ENCODE data around the gene CRACR2B.

The CRACR2B gene

DNA sequence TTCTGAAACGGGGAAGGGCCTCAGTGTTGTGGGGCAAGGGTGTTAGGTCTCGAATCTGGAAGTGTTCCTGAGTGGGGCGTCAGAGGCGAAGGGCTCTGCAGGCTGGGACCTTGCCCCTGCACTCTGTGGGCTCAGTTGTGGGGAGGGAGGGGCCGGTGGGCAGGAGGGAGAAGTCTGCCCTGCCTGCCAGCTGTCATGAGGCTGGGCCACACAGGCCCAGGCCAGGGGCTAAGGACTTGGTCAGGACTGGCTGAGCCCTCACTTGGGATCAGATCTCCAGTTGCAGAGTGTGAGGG lies at the start of gene CRACR2B:
Gene CRACR2B, plus strand, starts transcription at position 23 of the 296 bp plus-strand sequence. CDS start 689 bp downstream, outside the sequence.
- no peak for DNase-seq

DNA sequence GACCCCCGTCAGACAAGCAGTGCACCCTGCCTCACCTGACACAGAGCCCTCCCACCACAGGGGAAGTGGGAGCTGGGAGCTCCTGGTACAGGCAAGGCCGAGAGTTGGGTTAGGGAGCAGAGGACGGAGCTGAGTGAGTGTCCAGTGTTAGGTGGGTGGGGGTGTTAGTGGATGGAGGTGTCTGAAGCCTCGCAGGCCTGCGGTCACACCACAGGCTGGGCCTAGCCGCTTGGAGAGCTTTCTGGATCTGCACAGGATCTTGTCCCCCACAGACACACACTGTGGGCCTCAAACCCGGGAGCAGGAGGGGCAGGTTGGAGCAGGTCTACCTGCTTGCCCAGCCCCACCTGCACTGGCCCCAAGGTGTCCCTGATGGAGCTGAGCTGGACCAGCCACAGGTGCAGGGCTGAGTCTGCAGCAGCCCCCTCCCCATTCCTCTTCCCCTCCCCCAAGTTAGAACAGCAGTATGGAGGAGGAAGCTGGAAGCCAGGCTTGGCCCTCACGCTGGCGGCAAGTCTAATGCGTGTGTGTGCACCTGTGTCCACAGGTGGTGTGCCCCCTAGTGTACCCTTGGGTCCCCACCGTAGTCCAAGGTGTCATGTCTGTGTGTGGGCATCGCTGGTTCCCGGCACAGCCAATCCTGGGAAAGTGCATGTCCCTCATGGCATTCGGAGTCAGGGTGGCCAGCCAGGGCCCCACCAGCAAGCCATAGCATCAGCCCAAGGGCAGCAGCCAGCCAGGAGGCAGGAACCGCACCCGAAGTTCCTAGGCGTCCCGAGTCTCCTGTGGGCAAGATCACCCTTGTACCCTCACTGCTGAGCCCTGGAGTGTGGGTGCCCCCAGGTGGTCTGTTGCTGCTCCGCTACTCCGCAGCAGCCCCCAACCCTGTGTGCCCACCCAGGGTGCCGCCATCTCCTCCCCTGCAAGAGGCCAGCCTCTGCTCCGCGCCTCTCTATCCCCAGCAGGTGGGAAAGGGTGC lies 48.5 kb upstream of the CRACR2B start:
- no peak for DNase-seq

DNA sequence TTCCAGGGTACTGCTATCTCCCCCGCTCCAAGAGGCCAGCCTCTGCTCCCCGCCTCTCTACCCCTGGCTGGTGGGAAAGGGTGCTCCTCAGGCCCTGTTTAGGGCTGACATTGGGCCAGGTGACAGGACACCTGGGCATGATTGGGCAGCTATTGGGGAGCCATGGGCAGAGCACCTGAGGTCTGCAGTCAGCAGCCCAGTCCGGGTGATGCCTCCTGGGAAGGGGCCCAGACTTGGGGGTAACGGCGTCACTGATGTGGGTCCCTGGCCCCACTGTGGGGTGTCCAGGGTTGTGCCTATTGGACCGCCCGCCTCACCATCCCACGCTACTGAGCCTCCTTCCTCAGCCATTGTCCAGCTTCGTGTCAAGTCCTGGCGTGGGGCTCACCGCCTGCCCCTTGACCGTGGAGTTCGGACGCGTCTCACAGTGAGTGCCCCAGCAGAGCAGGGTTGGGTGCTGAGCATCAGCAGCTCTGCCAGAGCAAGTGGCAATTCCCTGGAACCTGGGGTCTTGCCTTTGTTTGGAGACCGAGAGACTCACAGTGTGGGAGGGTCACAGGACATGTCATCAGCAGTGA lies 47.7 kb upstream of the CRACR2B start:
- no peak for DNase-seq

DNA sequence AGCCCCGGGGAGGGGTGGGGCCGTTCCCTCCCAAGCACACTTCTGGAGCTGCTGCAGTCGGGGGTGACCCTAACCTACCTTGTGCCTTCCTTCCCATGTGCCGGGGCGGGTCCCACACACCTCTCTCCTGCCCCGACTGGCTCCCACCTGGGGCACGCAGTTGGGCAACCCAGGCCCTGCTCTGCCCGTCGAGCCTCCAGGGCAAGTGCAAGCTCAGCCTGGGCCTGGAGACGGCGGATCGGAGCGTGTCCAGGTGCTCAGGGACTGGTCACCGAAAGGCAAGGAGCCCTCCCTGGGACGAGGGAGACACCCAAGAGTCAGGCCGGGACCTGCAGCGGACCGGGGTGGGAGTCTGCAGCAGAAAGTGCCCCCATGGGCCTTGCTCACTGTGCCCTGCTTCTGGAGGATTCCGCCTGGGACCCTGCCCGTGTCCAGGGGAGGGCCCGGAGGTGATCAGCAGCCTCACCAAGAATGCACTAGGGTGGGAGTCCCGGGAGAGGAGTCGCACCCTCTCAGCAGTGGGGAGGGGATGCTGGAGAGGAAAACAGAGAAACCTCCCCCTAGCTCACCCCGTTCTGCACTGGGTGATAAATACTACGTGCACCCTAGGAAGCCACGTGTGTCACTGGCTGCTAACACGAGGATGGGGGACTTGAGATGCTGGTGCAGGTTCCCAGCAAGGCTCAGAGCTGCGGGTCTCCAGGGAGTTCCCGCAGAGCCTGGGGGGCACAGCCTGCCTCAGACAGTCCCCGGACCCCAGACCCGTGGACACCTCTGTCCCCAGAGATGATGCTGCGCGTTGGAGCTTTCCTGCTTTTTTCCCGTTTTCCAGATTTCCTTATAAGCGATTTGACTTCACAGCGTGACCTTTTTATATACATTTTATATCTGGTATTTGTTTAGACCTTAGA lies 45.2 kb upstream of the CRACR2B start:
- no peak for DNase-seq

DNA sequence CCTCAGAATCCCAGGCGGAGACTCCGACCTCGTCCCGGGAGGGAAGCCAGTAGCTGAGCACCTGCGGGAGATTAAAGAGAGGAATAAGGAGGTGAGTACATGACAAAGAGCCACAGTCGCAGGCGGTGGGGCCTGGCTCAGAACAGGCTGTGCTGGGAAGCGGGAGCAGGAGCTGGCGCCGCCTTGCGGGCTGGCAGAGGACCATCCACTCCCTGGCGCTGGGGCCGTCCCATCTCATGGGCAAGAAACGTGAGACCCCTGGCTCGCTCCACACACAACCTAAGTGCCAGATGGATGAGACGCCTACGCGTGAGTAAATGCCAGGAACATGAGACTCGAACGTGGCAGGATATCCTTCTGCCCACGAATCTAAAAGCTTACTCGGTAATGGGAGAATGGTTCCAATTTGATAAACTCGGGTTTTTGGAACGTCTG lies 44.1 kb upstream of the CRACR2B start:
- DNase-seq, result peak; percentile 90

DNA sequence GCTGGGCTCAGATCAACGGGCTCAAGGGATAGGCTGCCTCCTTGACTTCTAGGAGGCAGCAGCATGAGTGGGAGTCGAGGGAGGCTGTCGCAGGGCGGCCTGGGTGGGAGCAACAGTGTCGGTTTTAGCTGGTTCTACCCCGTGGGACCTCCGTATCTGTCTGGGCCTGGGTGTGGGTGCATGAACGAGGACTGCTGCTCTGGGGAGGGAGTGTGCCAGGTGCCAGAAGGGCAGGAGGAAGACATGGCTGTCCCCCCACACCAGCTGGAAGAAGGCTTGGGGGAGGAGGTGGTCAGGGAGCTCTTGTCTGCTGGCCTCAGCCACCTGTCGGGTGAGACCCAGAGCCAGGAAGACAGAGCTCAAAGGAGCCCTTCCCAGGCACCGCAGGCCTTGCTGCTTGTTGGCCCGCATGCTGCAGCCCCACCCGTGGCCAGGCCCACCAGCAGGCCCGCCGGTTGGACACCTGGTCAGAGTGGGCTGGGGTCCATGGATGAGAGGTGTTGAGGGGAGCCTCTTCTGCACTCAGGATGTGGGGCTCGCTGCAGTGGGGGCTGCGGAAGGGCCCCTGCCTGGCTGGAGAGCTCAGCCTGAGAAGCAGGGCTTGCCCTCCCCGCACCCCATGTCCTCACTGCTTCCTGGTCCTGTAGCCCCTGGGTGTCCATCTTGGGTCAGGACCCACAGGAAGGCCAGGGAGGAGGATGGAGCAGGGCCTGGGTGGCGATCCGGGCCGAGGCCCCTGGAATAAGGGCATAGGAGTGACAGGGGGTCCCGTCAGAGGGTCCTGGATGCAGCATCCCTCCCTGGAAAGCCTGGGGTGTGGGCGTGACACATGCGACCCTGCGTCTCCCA lies 41.3 kb upstream of the CRACR2B start:
- DNase-seq, result no peak

DNA sequence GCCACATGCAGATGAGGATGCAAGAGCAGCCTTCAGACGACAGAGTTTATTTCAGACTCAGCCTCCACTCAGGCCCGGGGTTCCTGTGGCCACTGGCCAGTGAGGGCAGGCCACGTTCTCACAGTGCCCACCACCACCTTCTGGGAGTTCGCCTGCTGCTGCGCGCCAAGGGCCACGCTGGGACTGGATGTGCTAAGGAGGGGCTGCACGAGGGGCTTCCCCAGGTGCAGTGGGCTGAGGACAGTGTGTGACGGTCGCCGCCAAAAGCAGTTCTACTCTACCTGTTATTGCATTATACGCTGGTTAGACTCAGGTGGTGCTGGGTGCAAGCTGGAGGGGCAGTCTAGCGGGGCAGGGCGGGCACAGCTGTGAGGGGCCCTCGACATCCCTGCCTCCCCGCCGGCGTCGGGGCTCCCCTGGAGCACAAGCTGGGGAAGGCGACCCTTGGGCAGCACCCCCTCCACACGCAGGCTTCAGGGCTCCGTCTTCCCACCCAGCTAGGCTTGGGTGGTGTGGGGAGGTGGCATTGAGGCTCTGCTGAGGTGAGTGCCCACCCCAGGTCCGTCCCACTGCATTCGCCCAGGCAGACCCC lies 40.5 kb upstream of the CRACR2B start:
- DNase-seq, result no peak

DNA sequence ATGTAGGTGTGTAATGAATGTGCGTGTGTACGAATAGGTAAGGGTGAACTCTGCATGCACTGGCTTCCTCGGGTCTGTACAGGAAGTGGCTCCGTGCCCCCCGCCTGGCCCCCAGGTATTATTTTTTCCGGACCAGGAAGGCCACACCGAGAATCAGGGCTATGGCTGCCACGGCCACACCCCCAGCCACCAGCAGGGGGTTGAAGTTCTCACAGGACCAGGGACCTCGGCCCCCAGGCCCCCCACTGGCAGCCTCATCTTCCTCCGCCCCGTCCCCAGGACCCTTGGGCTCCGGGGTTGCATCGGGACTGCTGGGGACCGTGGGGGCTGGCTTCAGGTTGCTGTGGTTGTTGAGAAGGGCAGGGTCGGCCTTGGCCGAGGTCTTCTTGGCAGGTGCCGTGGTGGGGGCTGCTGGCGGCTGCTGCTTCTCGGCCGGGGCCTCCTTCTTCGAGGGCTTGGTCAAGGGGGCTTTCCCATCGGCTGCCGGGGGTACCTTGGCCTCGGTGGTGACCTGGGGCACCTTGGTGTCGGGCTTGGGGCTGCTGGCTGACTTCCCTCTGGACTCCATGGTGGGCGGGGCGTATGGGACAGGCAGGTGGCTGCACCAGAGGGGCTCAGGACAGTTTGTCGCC lies 39.6 kb upstream of the CRACR2B start:
- no peak for DNase-seq

DNA sequence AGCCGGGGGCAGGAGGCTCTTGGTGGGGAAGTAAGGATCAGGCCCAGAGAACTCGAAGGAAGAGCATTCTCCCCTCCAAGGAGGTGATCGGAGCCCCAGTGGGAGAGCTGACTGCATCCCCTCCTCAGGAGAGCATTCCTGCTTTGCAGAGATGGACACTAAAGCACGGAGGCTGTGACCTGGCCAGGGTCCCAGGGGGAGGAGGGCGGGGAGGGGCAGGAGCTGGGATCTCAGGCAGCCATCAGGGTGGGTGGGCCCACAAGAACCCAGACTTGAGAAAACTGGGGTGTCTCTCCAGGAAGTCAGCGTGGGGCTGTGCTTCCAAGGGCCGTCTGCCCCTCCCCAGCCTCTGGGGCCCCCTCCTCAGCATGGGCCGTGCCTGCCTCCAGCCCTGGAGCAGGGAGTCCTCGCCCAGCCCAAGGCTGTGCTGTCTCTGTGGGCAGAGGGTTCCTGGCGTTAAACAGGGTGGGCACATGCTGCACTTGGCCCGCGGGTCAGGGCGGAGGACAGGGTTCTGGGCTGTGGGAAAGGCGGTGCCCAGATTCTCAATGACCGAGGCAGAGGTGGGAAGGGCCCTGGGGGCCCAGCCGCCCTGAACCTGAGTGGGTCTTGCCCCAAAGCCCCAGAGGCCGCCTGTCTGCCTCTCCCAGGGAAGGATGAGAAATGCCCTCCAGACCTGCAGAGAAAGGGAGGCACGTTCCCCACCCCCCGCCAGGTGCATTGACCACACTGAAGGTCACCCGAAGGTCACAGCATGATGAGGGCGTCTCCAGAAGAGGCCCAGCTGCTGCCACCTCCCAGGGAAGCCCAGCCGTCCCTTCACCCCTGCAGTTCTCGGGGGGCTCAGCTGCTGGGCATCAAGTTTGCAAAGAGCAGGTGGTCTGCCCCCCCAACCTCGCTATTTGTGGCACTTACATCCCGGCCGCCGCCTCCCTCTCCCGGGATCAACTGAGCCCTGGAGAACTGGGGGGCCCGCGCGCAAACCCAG lies 38.5 kb upstream of the CRACR2B start:
- DNase-seq, result no peak

DNA sequence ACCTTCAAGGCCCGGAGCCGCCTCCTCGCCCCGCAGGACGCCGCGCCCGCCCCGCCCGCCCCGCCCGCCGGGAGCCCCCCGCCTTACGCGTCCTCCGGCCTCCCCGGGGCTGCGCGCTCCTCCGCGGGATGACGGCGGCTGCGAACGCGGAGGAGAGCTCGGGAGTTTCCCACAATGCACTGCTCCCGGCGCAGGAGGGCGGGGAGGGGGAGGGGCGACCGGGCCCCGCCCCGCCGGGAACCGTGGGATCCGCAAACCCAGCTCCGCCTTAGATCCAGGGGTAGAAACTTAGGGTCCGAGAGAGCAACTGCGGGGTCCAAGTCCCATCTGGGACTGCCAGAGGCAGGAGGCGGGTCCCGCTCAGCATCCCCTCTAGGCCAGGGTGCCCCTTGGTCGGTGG lies 37.8 kb upstream of the CRACR2B start, which contains the start of gene CEND1:
Gene CEND1, minus strand, starts transcription at position 148 of the 400 bp plus-strand sequence. CDS start 1,514 bp downstream, outside the sequence.
- no peak for DNase-seq

DNA sequence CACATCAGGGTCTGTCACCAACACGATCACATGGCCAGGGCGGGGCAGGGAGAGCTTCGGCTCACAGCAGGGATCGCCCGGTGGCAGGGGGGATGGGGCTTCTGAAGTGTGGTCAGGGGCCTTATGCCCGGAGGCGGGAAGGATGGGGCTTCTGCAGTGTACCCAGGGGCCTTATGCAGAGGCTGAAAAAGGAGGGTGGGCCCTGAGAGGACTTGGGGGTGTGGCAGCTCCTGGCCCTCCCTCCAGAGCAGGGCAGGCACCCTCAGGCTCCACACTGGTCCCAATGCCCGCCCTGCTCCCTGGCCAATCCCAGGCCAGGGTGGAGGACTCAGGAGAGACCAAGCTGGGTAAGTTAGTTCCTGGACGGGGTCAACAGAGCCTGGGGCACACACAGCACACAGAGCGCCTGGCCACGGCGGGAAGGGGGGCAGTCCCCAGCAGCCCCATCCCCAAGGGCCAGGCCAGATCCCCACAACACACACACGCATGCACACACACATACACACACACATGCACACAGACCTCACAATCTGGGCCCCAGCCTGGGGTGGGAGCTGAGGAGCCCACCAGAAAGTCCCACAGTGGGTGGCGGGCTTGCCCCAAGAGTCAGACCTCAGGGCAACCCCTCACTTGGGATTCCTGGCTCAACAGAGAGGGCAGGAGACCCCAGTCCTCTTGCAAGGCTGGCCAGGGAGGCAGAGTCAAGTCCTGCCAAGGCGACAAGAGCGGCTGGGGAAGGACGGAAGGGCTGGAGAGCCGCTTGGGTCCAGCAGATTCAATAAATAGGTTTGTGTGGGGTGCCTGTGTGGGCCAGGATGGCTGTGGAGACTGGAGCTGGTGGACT lies 36.8 kb upstream of the CRACR2B start:
- no peak for DNase-seq

DNA sequence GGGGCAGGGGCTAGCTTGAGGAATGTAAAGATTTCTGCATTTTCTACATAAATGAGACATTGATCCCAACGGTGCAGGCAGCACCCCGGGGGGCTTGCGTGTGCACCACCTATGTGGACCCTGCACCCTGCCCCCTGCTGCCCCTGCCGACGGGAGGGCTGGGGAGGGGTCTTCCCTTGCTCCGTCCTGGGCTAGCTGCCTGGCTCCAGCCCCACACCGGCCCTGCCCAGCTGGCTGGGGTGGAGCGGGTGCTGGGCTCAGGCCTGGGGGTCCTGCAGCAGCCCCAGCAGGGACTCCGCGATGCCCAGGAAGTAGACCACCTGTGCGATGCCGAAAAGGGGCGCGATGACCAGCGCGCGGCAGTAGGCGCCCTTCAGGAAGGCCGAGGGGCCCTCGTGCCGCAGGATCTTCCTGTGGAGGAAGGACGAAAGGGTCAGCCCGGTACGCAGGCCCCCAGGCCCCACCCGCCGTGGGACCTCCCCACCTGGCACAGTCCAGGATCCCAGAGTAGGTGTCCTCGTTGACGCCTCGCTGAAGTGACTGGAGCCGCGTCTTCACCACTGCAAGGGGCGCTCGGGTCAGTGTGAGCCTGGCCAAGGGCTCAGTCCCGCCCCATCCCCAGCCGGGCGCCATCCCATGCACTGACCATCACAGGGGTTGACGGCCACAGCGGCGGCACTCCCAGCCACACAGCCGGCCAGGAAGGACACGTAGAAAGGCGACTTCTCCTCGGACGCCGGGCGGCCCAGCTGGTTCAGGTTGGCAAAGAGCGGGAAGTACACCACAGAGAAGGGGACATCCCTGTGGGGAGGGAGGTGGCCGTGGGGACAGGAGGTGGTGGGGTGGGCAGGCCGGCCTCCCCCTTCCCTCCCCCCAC lies 35.8 kb upstream of the CRACR2B start:
- no peak for DNase-seq

DNA sequence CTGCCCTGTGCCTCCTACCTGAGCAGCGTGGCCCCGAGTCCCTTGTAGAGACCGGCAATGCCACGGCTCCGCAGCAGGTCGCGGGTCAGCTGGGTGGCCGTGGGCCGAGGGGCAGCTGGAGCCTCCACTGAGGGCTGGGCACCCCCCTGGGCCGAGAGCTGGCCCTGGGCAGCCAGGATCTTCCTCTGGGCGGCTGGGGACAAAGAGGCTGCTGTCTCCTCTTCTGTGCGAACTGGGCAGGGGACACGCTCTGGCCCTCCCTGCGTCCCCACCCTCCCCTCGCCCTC lies 35.2 kb upstream of the CRACR2B start:
- DNase-seq, result no peak

DNA sequence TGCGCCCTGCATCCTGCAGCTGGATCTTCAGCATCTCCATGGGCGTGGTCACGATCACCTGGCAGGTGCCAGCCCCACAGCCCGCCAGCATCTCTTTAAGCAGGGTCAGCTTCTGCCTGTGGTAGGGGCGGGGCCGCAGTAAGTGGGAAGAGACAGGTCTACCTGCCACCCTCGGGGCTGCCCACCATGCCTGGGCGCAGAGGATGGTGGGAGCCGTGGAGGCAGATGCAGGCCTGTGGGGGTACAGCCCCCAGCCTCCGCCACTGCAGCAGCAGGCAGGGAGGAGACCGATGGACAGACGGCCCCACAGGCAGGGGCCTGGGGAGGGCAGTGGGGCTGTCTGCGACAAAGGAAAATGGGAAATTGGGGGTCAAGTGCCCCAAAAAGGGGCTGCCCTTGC lies 34.8 kb upstream of the CRACR2B start:
- DNase-seq, result no peak

DNA sequence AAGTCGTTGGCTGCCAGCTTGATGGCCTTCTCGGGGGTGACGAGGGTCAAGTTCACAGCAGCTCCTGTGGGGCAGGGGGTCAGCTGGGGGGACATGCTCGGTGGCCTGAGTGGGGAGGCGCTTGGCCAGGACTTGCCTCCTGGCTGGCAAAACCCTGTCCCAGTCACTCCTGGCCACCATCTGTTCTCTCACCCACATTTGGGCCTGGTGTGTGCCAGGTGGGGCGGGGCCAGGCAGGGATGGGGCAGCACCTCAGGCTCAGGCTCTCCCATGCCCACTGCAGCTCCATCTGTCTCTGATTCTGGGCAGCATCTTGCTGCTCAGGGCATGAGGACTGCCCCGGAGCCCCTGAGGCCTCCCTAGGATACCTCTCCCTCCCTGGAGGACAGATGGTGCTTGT lies 34.2 kb upstream of the CRACR2B start:
- peak; percentile 80 for DNase-seq

DNA sequence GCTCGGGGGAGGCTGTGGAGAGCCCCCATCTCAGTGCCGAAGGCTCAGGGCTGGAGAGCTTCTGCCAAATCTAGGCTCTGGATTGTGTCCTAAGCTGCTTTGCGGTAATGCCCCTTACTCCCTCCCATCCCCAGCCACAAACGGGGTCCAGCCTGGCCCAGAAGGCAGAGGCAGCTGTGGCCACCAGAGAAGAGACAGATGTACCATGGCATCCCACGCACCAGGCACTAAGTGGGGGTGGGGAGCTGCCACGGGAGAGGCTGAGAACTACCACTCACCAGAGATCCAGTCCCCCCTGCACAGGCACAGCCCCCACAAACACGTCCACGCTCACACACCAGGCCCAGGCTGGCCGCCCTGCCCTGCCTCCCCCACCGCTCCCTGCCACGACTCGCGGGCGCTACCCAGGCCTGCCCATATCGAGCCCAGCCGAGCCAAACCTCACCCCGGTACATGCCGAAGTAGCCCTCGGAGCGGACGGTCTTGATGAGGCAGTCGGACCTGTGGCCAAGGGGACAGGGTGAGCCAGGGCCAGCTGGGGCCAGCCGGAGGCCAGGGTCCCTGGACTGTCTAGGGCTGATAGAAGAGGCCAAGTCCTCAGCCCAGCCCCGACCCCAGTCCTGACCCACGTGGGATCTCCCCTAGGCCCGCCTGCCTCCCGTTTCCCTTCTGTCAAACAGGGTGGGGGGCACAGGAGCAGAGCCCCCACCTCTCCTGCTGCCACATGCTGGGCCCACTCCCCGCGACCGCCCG lies 33.5 kb upstream of the CRACR2B start:
- DNase-seq, result no peak

All from NCI-H446 treated with DMSO at 0.1 percent for 48 hours (cell line).